HEK293 (cell line): Measurements from ENCODE around the gene ZXDC.

Source experiments
- CTCF ChIA-PET: fragments of 350-600 bp; formaldehyde crosslinking; extraction: SDS; loops from one replicate; lab custom pipeline; 2021; ENCODE audit warnings: antibody characterized with exemption; lab: Yijun Ruan, JAX
- POLR2A ChIA-PET: fragments of 300-600 bp; formaldehyde crosslinking; extraction: SDS; loops from one replicate; lab custom pipeline; 2020; ENCODE audit warnings: antibody characterized with exemption, inconsistent platforms; lab: Yijun Ruan, JAX
- H3K27ac ChIP-seq: fragments of 200-500 bp; sonication (Bioruptor generic); 2 replicates; pipeline ENCODE4 v1.5.1; 2014; ENCODE audit warnings: low read depth, low read length, control low read depth, inconsistent platforms; ENCODE audit errors: extremely low read depth
- H3K36me3 ChIP-seq, 2 experiments: fragments of 200-500 bp in 1 of 2; sonication (Bioruptor generic) in 1 of 2; 1 replicate in 1 of 2; 2 replicates in 1 of 2; pipeline ENCODE4 v1.5.1; 2014 to 2017; ENCODE audit warnings: inconsistent platforms in 2 of 2, low read length in 2 of 2; ENCODE audit not compliant: control insufficient read depth in 2 of 2, insufficient read depth in 1 of 2
- H3K4me1 ChIP-seq: fragments of 200-500 bp; sonication (Bioruptor generic); 2 replicates; pipeline ENCODE4 v1.5.1; 2014; ENCODE audit warnings: mild to moderate bottlenecking, low read length, inconsistent platforms; ENCODE audit not compliant: control insufficient read depth, insufficient read depth
- H3K4me3 ChIP-seq: 2 replicates; pipeline ENCODE4 v1.5.1; 2011; ENCODE audit warnings: low read depth, mild to moderate bottlenecking, control low read depth, low read length, moderate library complexity
- H3K9me3 ChIP-seq: fragments of 200-500 bp; sonication (Bioruptor generic); 2 replicates; pipeline ENCODE4 v1.5.1; 2014; ENCODE audit warnings: low read depth, low read length, inconsistent platforms; ENCODE audit not compliant: control insufficient read depth, insufficient read depth
- CTCF ChIP-seq: fragments of 450-650 bp; formaldehyde crosslinking; IDR thresholded peaks from 2 replicates; pipeline ENCODE4 v1.5.1; 2016; ENCODE audit warnings: missing biosample characterization, missing genetic modification characterization
- GLIS1 ChIP-seq: fragments of 450-650 bp; formaldehyde crosslinking; IDR thresholded peaks from 2 replicates; pipeline ENCODE4 v1.5.1; 2016; ENCODE audit warnings: missing biosample characterization, missing genetic modification characterization
- IKZF3 ChIP-seq: fragments of 450-650 bp; IDR thresholded peaks from 2 replicates; pipeline ENCODE4 v1.5.0; 2018; ENCODE audit warnings: missing biosample characterization, mild to moderate bottlenecking, missing genetic modification characterization, moderate library complexity
- KLF1 ChIP-seq: fragments of 450-650 bp; formaldehyde crosslinking; IDR thresholded peaks from 2 replicates; pipeline ENCODE4 v1.5.1; 2016; ENCODE audit warnings: missing biosample characterization, missing genetic modification characterization
- KLF17 ChIP-seq: fragments of 450-650 bp; formaldehyde crosslinking; IDR thresholded peaks from 2 replicates; pipeline ENCODE4 v1.5.1; 2016; ENCODE audit warnings: missing biosample characterization, missing genetic modification characterization
- PRDM1 ChIP-seq: fragments of 450-650 bp; formaldehyde crosslinking; IDR thresholded peaks from 2 replicates; pipeline ENCODE4; 2016; ENCODE audit warnings: missing biosample characterization, missing genetic modification characterization
- PRDM4 ChIP-seq: fragments of 450-650 bp; formaldehyde crosslinking; IDR thresholded peaks from 2 replicates; pipeline ENCODE4 v1.5.1; 2017; ENCODE audit warnings: missing biosample characterization, missing genetic modification characterization
- SCRT1 ChIP-seq: fragments of 450-650 bp; formaldehyde crosslinking; IDR thresholded peaks from 2 replicates; pipeline ENCODE4 v1.5.1; 2016; ENCODE audit warnings: missing biosample characterization, missing genetic modification characterization, borderline replicate concordance
- SCRT2 ChIP-seq: fragments of 450-650 bp; formaldehyde crosslinking; IDR thresholded peaks from 2 replicates; pipeline ENCODE4 v1.5.1; 2016; ENCODE audit warnings: missing biosample characterization, missing genetic modification characterization
- SP2 ChIP-seq: fragments of 450-650 bp; formaldehyde crosslinking; IDR thresholded peaks from 2 replicates; pipeline ENCODE4 v1.5.1; 2016; ENCODE audit warnings: missing biosample characterization, missing genetic modification characterization
- TRIM28 ChIP-seq: IDR thresholded peaks from 2 replicates; pipeline ENCODE4 v1.6.1; 2011; ENCODE audit warnings: low read length, control low read depth, borderline replicate concordance
- ZBTB20 ChIP-seq: fragments of 450-650 bp; formaldehyde crosslinking; IDR thresholded peaks from 2 replicates; pipeline ENCODE4 v1.5.1; 2016; ENCODE audit warnings: missing biosample characterization, missing genetic modification characterization
- ZBTB44 ChIP-seq: fragments of 450-650 bp; IDR thresholded peaks from 2 replicates; pipeline ENCODE4 v1.5.1; 2018; ENCODE audit warnings: missing biosample characterization, mild to moderate bottlenecking, missing genetic modification characterization
- ZBTB48 ChIP-seq: fragments of 450-650 bp; formaldehyde crosslinking; IDR thresholded peaks from 2 replicates; pipeline ENCODE4 v1.5.1; 2016; ENCODE audit warnings: missing biosample characterization, missing genetic modification characterization
- ZEB2 ChIP-seq: fragments of 450-650 bp; formaldehyde crosslinking; IDR thresholded peaks from 2 replicates; pipeline ENCODE4 v1.5.1; 2016; ENCODE audit warnings: missing biosample characterization, missing genetic modification characterization
- ZFP69B ChIP-seq: fragments of 450-650 bp; formaldehyde crosslinking; IDR thresholded peaks from 2 replicates; pipeline ENCODE4 v1.5.1; 2016; ENCODE audit warnings: missing biosample characterization, missing genetic modification characterization
- ZNF146 ChIP-seq: fragments of 450-650 bp; formaldehyde crosslinking; IDR thresholded peaks from 2 replicates; pipeline ENCODE4 v1.5.1; 2016; ENCODE audit warnings: missing biosample characterization, missing genetic modification characterization
- ZNF2 ChIP-seq: fragments of 450-650 bp; formaldehyde crosslinking; IDR thresholded peaks from 2 replicates; pipeline ENCODE4 v1.5.1; 2016; ENCODE audit warnings: missing biosample characterization, missing genetic modification characterization
- ZNF324 ChIP-seq: fragments of 450-650 bp; formaldehyde crosslinking; IDR thresholded peaks from 2 replicates; pipeline ENCODE4 v1.5.1; 2016; ENCODE audit warnings: missing biosample characterization, missing genetic modification characterization
- ZNF366 ChIP-seq: fragments of 450-650 bp; formaldehyde crosslinking; conservative IDR thresholded peaks from 2 replicates; pipeline ENCODE4 v1.5.1; 2016; ENCODE audit warnings: missing biosample characterization, missing genetic modification characterization
- ZNF449 ChIP-seq: fragments of 450-650 bp; formaldehyde crosslinking; IDR thresholded peaks from 2 replicates; pipeline ENCODE4 v1.5.1; 2017; ENCODE audit warnings: missing biosample characterization, mild to moderate bottlenecking, missing genetic modification characterization, moderate library complexity
- ZNF473 ChIP-seq: fragments of 450-650 bp; formaldehyde crosslinking; IDR thresholded peaks from 2 replicates; pipeline ENCODE4 v1.5.1; 2017; ENCODE audit warnings: missing biosample characterization, missing genetic modification characterization
- ZNF488 ChIP-seq: fragments of 450-650 bp; formaldehyde crosslinking; IDR thresholded peaks from 2 replicates; pipeline ENCODE4 v1.5.1; 2016; ENCODE audit warnings: missing biosample characterization, missing genetic modification characterization
- ZNF514 ChIP-seq: fragments of 450-650 bp; formaldehyde crosslinking; IDR thresholded peaks from 2 replicates; pipeline ENCODE4 v1.5.1; 2016; ENCODE audit warnings: missing biosample characterization, missing genetic modification characterization
- ZNF529 ChIP-seq: fragments of 450-650 bp; formaldehyde crosslinking; IDR thresholded peaks from 2 replicates; pipeline ENCODE4 v1.5.1; 2017; ENCODE audit warnings: missing genetic modification characterization, missing biosample characterization; ENCODE audit not compliant: insufficient replicate concordance
- ZNF600 ChIP-seq: fragments of 450-650 bp; formaldehyde crosslinking; IDR thresholded peaks from 2 replicates; pipeline ENCODE4 v1.5.1; 2016; ENCODE audit warnings: missing biosample characterization, missing genetic modification characterization
- ZNF76 ChIP-seq: fragments of 450-650 bp; formaldehyde crosslinking; IDR thresholded peaks from 2 replicates; pipeline ENCODE4; 2016; ENCODE audit warnings: low read depth, missing biosample characterization, missing genetic modification characterization, borderline replicate concordance
- ZNF843 ChIP-seq: fragments of 450-650 bp; formaldehyde crosslinking; IDR thresholded peaks from 2 replicates; pipeline ENCODE4 v1.5.1; 2016; ENCODE audit warnings: missing biosample characterization, missing genetic modification characterization

The ZXDC gene

GRCh38 chr3:126472277-126473006, 3.2 kb downstream of the ZXDC start:
- Histone ChIP-seq H3K36me3 (peaks cover 8 to 47% of the 10 kb centered on the region in 2 experiments; a peak in 2 of 3 replicates), H3K4me3 (peak overlapping the region; percentile 11), H3K9me3 (no peaks in the 10 kb centered on the region), H3K27ac (peak overlapping the region; percentile 28; the same call in 1 of the 2 replicates), H3K4me1 (peaks cover 8% of the 10 kb centered on the region; the same call in 1 of the 2 replicates)
- ChIA-PET CTCF (interaction anchor here (0.7 to 1.2 kb wide), 2 partner anchors 10 to 51 kb away, joined by 3 to 5 read pairs; no protein-coding TSS in a partner anchor), POLR2A (interaction anchor here (0.5 kb wide), 1 partner anchor 572 kb away, joined by 4 read pairs; no protein-coding TSS in a partner anchor)
- peak; percentile 35; the same call in 1 of the 2 replicates for TF ChIP-seq PRDM4 (tag by site-specific recombination)
- TF ChIP-seq PRDM1 (tag by site-specific recombination), result peak; percentile 95
- no peak for TF ChIP-seq ZNF146
- no peak for TF ChIP-seq GLIS1 (tag by site-specific recombination)
- TF ChIP-seq ZFP69B (tag by site-specific recombination), result 0 out of 2 replicates have a peak, but pooled peaks have one; percentile 16
- no peak for TF ChIP-seq ZNF488 (tag by site-specific recombination)
- TF ChIP-seq ZNF366 (tag by site-specific recombination), result peak; percentile 81
- TF ChIP-seq ZNF600 (tag by site-specific recombination), result peak; percentile 89
- peak; percentile 99 for TF ChIP-seq SCRT2 (tag by site-specific recombination)
- 0 out of 2 replicates have a peak, but pooled peaks have one; percentile 38 for TF ChIP-seq KLF17
- TF ChIP-seq ZNF449 (tag by site-specific recombination), result no peak
- TF ChIP-seq ZNF324 (tag by site-specific recombination), result 0 out of 2 replicates have a peak, but pooled peaks have one; percentile 38
- TF ChIP-seq ZEB2, result peak; percentile 75
- TF ChIP-seq TRIM28, result peak; percentile 87
- TF ChIP-seq ZNF529 (tag by site-specific recombination), result no peak
- peak; percentile 45 for TF ChIP-seq ZNF2 (tag by site-specific recombination)
- peak; percentile 26; the same call in 1 of the 2 replicates for TF ChIP-seq ZNF843 (tag by site-specific recombination)
- peak; percentile 38; the same call in 1 of the 2 replicates for TF ChIP-seq ZBTB44 (tag by site-specific recombination)
- no peak for TF ChIP-seq CTCF (tag by site-specific recombination)
- TF ChIP-seq IKZF3 (tag by site-specific recombination), result peak; percentile 50; the same call in 1 of the 2 replicates
- TF ChIP-seq ZBTB48, result no peak
- no peak for TF ChIP-seq ZNF76 (tag by site-specific recombination)
- peak; percentile 48; the same call in 1 of the 2 replicates for TF ChIP-seq KLF1 (tag by site-specific recombination)
- peak; percentile 89; the same call in 1 of the 2 replicates for TF ChIP-seq SCRT1 (tag by site-specific recombination)
- TF ChIP-seq ZNF514 (tag by site-specific recombination), result no peak
- no peak for TF ChIP-seq ZNF473
- TF ChIP-seq SP2 (tag by site-specific recombination), result peak; percentile 47
- TF ChIP-seq ZBTB20 (tag by site-specific recombination), result peak; percentile 41; the same call in 1 of the 2 replicates
